Colonic mucosa (tissue), 4 donors: ENCODE data around the gene GLT6D1. TPM values are rescaled to one million over a fixed set of nuclear protein-coding genes. Genes with fewer than 3 reads are reported as not detected.
"Not testable (repeated sequence)": the region's sequence is repeated elsewhere in the genome, so short reads cannot be mapped to it uniquely, and the experiment has no call there.

Experiments used
- DNase-seq: peaks from one replicate; pipeline ENCODE4 v3.0.0-alpha.2; 2020
- H3K27ac ChIP-seq: fragments of 200-600 bp; one replicate; pipeline ENCODE4 v1.8.0; 2021
- H3K27me3 ChIP-seq: fragments of 200-600 bp; one replicate; pipeline ENCODE4 v1.8.0; 2021
- H3K36me3 ChIP-seq: fragments of 200-600 bp; one replicate; pipeline ENCODE4 v1.8.0; 2021
- H3K4me1 ChIP-seq: fragments of 200-600 bp; one replicate; pipeline ENCODE4 v1.8.0; 2021; ENCODE audit warnings: mild to moderate bottlenecking
- H3K4me3 ChIP-seq: fragments of 200-600 bp; one replicate; pipeline ENCODE4 v1.8.0; 2021
- H3K9ac ChIP-seq, 2 donors: one replicate each; pipeline ENCODE4 v1.7.0; 2013; ENCODE audit warnings: control low read depth in 2 of 2, low read depth in 2 of 2, low read length in 2 of 2
- H3K9me3 ChIP-seq: fragments of 200-600 bp; one replicate; pipeline ENCODE4 v1.8.0; 2021
- CTCF ChIP-seq: fragments of 200-600 bp; IDR thresholded peaks from one replicate; pipeline ENCODE4 v1.8.0; 2022; ENCODE audit warnings: antibody characterized with exemption, mild to moderate bottlenecking
- intact Hi-C: fragments of 100-400 bp; cut with DNase I; formaldehyde crosslinking; loops from one replicate; pipeline ENCODE4 v1.14.1; 2022
- total RNA-seq, 2 donors: library from RNA; stranded (reverse); fragmentation: NEBNext Ultra II Directional in 1 of 2; extraction: Animal tissue kit (Norgen Biotek cat#: 25700) in 1 of 2; gene quantifications; one replicate each; pipeline ENCODE4 v1.2.1, GENCODE V29; 2021
- donor health status: healthy.
- donor health status: DM: no; HTN: no; CAD: no.
- donor health status: DM: no; HTN: no; CAD: no.

GLT6D1 gene
- total RNA-seq, 2 donors from 2014 or later: not detected

GRCh38 chr9:135674977-135675376 lies 35.6 kb upstream of the GLT6D1 start:
- no peak for DNase-seq
- Histone ChIP-seq H3K9me3 (no peaks in the 10 kb centered on the region), H3K9ac (no peak overlapping the region), H3K27ac (no peak overlapping the region), H3K36me3 (no peaks in the 10 kb centered on the region), H3K4me1 (no peaks in the 10 kb centered on the region), H3K27me3 (no peaks in the 10 kb centered on the region), H3K4me3 (no peak overlapping the region)
- no peak for TF ChIP-seq CTCF
- intact Hi-C loops: no loop called here

- Histone ChIP-seq H3K27me3 (no peaks in the 10 kb centered on the region), H3K4me3 (no peak overlapping the region), H3K27ac (no peak overlapping the region), H3K9me3 (no peaks in the 10 kb centered on the region), H3K9ac (no peak overlapping the region), H3K4me1 (no peaks in the 10 kb centered on the region), H3K36me3 (no peaks in the 10 kb centered on the region)
- intact Hi-C loops: no loop called here
- no peak for DNase-seq
- TF ChIP-seq CTCF: no peak
Observed at GRCh38 chr9:135673941-135674340, 34.6 kb upstream of the GLT6D1 start.

- DNase-seq, H3K27me3 ChIP-seq, H3K27ac ChIP-seq, H3K4me3 ChIP-seq, H3K36me3 ChIP-seq, H3K9ac ChIP-seq, H3K9me3 ChIP-seq, intact Hi-C loops, H3K4me1 ChIP-seq: not testable (repeated sequence)
Observed at GRCh38 chr9:135672786-135673185, 33.4 kb upstream of the GLT6D1 start.

GRCh38 chr9:135671591-135672041 lies 32.3 kb upstream of the GLT6D1 start:
- DNase-seq: no peak
- intact Hi-C loops: no loop called here
- TF ChIP-seq CTCF: no peak

GRCh38 chr9:135670721-135671590 lies 31.6 kb upstream of the GLT6D1 start:
- Histone ChIP-seq H3K36me3 (no peaks in the 10 kb centered on the region), H3K4me3 (no peak overlapping the region), H3K27me3 (no peaks in the 10 kb centered on the region), H3K9me3 (no peaks in the 10 kb centered on the region), H3K9ac (no peak overlapping the region), H3K4me1 (no peaks in the 10 kb centered on the region), H3K27ac (no peak overlapping the region)
- DNase-seq: no peak
- TF ChIP-seq CTCF: no peak
- intact Hi-C loops: no loop called here

More at GRCh38 chr9:135671591-135672041, 32.3 kb upstream of the GLT6D1 start:
- Histone ChIP-seq H3K27ac (no peak overlapping the region), H3K36me3 (no peaks in the 10 kb centered on the region), H3K4me3 (no peak overlapping the region), H3K9me3 (no peaks in the 10 kb centered on the region), H3K9ac (no peak overlapping the region), H3K27me3 (no peaks in the 10 kb centered on the region), H3K4me1 (no peaks in the 10 kb centered on the region)

- no peak for TF ChIP-seq CTCF
- no peaks in the 10 kb centered on the region for H3K27me3 ChIP-seq
Observed at GRCh38 chr9:135669616-135670285, 30.4 kb upstream of the GLT6D1 start.

GRCh38 chr9:135669018-135669417 lies 29.7 kb upstream of the GLT6D1 start:
- H3K36me3 ChIP-seq, H3K4me1 ChIP-seq, H3K27me3 ChIP-seq, H3K27ac ChIP-seq, intact Hi-C loops, H3K9me3 ChIP-seq, H3K4me3 ChIP-seq, H3K9ac ChIP-seq, DNase-seq: not testable (repeated sequence)

More at GRCh38 chr9:135669616-135670285, 30.4 kb upstream of the GLT6D1 start:
- Histone ChIP-seq H3K4me1 (no peaks in the 10 kb centered on the region), H3K4me3 (no peak overlapping the region), H3K9me3 (no peaks in the 10 kb centered on the region), H3K27ac (no peak overlapping the region), H3K36me3 (no peaks in the 10 kb centered on the region), H3K9ac (no peak overlapping the region)
- DNase-seq: no peak
- intact Hi-C loops: no loop called here
